DMS153 treated with DMSO at 0.1 percent for 48 hours (cell line): ENCODE results near the gene ANKFY1.
A peak's percentile ranks its signal among the peaks of the same experiment; 100 is the strongest.
"Not testable (repeated sequence)": the region's sequence is repeated elsewhere in the genome, so short reads cannot be mapped to it uniquely, and the experiment has no call there.

Source experiments
- DNase-seq: peaks from one replicate; lab custom pipeline; 2025; ENCODE audit not compliant: unreplicated experiment; lab: John Stamatoyannopoulos, UW

The ANKFY1 gene

DNA sequence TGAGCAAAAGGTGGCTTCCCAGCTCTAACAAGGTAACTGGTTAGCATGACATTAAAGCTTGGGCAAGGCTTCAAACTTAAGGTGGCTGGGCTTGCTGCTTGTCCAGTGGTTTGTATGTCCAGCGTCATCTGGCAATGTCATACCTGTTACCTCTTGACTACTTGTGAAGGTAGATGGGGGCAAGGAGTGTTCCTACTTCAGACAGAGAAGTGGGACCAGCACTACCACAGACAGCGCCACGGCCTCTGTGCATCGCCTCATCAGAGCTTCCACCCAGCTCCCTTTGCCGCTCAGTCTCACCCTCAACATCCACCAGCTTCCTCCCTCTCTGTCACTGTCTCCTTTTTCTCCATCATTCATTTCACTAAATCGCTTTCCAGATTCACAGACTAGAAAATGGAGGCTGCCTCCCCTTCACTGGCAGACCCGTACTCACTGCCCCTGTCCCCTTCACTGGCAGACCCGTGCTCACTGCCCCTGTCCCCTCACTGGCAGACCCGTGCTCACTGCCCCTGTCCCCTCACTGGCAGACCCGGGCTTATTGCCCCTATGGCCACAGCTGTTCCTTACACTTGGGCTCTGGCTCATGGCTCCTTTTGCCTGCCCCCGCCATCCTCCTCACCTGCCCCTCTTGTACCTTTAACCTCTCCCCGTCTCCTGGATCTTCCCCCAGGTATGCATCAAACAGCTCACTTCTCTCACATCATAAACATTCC lies 106.0 kb downstream of the ANKFY1 start:
- no peak for DNase-seq

DNA sequence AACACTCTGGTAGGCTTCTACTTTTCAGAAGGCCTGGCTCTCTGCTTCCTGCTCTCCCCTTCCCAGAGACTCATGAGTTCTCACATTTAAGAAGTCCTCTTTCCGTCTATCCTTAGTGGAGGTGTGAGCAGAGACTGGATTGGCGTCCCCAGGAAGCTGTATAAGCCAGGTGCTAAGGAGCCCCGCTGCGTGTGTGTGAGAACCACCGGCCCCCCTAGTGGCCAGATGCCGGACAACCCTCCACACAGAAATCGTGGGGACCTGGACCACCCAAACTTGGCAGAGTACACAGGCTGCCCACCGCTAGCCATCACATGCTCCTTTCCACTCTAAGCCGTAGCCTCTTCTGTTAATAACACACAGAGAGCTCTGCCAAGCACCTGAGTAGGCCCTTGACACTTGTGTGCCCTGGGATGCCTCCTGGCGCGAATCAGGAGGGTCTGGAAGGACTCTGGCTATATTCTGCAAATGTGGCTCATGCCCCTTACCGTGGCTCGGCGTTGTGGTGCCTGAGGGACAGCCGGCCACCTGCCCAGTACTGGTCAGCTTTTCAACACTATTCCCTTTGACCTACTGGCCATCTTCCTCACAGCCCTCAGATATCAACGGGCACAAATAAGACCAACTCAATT lies 106.9 kb downstream of the ANKFY1 start:
- DNase-seq, result no peak

GRCh38 chr17:4155980-4156620 lies 107.7 kb downstream of the ANKFY1 start:
- no peak for DNase-seq

DNA sequence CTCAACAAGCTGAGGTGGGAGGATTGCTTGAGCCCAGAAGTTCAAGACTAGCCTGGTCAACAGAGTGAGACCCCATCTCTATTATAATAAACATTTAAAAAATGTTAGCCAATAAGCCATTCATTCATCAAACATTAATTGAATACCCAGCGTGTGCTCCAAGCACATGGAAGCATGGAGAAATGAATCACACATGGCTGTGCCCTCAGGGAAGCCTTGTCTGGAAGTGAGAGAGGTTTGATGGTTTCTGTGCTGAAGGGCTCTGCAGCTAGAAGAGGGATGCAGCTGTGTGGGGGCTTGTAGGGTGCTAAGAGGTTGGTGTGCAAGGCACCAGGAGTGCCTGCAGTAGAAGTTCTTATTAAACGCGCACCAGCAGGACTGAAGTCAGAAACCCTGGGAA lies 109.6 kb downstream of the ANKFY1 start:
- DNase-seq, result no peak

GRCh38 chr17:4152471-4152870 lies 111.3 kb downstream of the ANKFY1 start:
- DNase-seq, result no peak

GRCh38 chr17:4150096-4150495 lies 113.7 kb downstream of the ANKFY1 start:
- DNase-seq, result no peak

- no peak for DNase-seq
These were observed 115.0 kb downstream of the ANKFY1 start for GRCh38 chr17:4148611-4149308.

- no peak for DNase-seq
These were observed 115.9 kb downstream of the ANKFY1 start for GRCh38 chr17:4147751-4148310.

GRCh38 chr17:4146641-4147040 lies 117.1 kb downstream of the ANKFY1 start:
- DNase-seq, result no peak

GRCh38 chr17:4144422-4144747 lies 119.4 kb downstream of the ANKFY1 start:
- DNase-seq, result no peak

DNA sequence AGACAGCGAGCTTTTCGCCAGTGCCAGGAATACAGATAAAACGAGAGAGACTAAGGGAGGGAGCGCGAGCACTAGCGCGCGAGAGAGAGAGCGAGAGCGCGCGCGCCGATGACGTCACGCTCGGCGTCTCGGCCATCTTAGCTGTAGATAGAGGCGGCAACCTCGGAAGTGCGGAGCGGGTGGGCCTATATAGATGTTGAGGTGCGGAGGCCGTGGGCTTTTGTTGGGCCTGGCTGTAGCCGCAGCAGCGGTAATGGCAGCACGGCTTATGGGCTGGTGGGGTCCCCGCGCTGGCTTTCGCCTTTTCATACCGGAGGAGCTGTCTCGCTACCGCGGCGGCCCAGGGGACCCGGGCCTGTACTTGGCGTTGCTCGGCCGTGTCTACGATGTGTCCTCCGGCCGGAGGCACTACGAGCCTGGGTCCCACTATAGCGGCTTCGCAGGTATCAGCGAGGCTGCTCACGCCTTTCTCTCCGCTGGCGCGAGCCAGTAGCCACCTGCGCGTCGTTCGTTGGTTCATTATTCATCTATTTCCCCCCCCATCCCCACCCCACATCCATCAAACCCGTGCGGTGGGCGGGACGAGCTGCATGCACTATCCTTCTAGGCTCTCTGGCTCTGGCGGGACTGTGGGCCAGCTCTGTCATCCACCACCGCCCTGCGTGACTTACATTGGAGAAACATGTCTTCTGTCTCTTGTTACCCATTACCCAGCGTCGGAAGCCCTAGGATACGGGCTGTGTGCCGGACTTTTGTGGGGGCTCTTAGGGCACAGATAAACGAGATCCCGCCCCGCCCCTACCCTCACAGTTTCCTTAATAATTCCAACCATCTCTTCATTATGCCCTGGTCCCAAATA lies 120.0 kb downstream of the ANKFY1 start:
- DNase-seq, result peak; percentile 32

DNA sequence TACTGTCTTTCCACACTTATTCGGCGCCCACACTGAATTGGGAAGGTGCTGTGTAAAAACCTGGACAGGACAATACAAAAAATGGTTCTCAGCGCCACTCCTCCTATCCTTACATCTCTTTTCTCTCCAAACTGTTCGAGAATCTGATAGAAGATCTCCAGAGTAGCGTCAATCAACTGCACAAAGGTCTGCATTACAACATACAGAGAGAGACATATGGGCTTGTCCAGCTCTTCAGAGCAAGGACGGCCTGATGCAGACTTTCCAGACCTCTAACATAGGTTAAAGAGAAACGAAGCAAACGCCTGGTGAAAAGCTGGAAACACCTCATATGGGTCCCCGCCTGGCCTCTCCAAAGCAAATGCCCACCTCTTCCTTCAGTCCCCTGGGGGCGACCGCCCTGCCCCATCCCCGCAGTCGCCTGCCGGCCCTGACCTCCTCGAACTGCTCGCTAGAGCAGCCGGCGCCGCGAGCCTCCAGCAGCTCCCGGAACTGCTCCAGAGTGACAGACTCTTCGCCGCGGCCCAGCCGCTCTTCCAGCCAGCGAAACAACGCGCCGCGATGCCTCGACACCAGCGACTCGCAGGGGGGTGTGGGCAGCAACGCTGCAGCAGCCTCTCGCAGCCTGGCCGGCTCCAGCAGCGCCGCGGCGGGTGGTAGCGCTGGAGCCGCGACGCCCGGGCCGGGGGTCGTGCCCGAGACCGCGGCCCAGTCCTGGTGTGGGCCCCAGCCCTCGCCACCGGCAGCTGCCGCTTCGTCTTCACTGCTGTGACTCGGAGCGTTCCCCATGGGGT lies 121.5 kb downstream of the ANKFY1 start:
- DNase-seq, result no peak

DNA sequence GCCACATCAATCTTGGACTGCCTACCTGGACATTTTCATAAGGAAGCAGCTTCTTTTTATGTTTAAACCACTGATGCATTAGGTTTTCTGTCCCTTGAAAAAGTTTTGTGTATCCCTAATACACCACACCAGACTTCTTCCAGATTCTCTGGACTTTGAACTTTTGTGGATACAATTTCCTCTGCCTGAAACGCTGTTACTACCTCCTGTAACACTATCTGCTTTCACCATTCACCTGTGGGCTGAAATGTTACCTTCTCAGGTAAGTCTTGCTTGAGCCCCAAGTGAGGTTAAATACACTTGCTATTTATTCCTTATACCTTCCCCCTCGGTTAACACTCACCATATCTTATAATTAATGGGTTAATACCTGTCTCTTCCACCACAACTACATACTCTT lies 123.7 kb downstream of the ANKFY1 start:
- no peak for DNase-seq

DNA sequence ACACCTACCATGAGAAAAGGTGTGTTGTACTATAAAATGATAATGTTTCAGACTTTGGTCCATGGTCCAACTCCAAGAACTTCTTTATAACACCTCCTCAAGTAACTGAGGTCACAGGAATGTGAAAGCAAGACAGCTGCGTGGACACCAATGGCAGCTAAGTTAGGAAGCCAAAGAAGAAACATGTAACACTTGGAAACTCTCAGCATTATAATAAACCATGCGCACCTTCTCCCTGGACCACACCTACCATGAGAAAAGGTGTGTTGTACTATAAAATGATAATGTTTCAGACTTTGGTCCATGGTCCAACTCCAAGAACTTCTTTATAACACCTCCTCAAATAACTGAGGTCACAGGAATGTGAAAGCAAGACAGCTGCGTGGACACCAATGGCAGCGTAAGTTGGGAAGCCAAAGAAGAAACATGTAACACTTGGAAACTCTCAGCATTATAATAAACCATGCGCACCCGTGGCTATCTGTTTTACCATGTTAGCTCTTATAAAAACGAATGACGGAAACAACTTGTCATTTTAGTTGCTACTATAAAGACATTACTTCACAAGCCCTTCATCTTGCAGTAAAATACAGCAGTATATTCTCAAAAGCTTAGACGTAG lies 124.8 kb downstream of the ANKFY1 start:
- DNase-seq, result not testable (repeated sequence)

DNA sequence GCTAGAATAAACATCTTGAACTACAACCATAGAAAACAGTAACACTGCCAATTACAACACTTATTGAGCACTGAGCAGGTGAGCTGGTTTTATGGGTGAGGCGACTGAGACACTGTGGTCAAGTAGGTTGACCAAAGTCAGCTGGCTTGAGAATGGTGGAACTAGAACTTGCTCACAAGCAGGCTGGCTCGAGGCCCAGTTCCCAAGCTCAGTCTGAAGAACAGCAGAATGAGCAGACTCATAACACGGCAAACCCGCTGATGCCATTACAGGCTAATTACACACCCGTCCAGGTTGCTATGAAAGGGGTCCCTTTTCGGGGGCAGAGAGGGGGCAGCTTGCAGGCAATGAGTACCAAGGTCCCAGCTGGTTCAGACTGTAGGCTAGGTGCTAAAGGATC lies 127.4 kb downstream of the ANKFY1 start:
- DNase-seq, result no peak

- DNase-seq, result no peak
These were observed 128.3 kb downstream of the ANKFY1 start for GRCh38 chr17:4135489-4135888.

GRCh38 chr17:4134721-4135120 lies 129.1 kb downstream of the ANKFY1 start:
- DNase-seq, result no peak

- no peak for DNase-seq
These were observed 133.1 kb downstream of the ANKFY1 start for GRCh38 chr17:4130715-4131114.

GRCh38 chr17:4127555-4127954 lies 136.2 kb downstream of the ANKFY1 start:
- DNase-seq, result no peak
